Neural cell (in vitro differentiated cells): ENCODE data around the gene CCDC124.

Experiments used
- CTCF ChIP-seq: fragments of 450-650 bp; IDR thresholded peaks from 2 replicates; pipeline ENCODE4 v1.5.1; 2014; ENCODE audit warnings: antibody characterized with exemption, mild to moderate bottlenecking, moderate library complexity; ENCODE audit not compliant: poor library complexity, severe bottlenecking
- EP300 ChIP-seq: fragments of 450-650 bp; conservative IDR thresholded peaks from 2 replicates; pipeline ENCODE4 v1.6.1; 2014; ENCODE audit warnings: antibody characterized with exemption, mild to moderate bottlenecking, moderate library complexity; ENCODE audit not compliant: poor library complexity, severe bottlenecking
- EZH2 ChIP-seq: fragments of 200-600, 300-800 bp; shearing (Covaris generic), sonication (generic); IDR thresholded peaks from 2 replicates; pipeline ENCODE4 v1.6.1; 2014; ENCODE audit warnings: antibody characterized with exemption, low read length, borderline replicate concordance, mild to moderate bottlenecking; ENCODE audit not compliant: insufficient read depth, poor library complexity, severe bottlenecking
- MXI1 ChIP-seq: fragments of 450-650 bp; conservative IDR thresholded peaks from 2 replicates; pipeline ENCODE4 v1.6.1; 2014; ENCODE audit warnings: antibody characterized with exemption, mild to moderate bottlenecking; ENCODE audit not compliant: poor library complexity, severe bottlenecking
- POLR2AphosphoS5 ChIP-seq: IDR thresholded peaks from 2 replicates; pipeline ENCODE4 v1.6.1; 2012
- RAD21 ChIP-seq: fragments of 450-650 bp; conservative IDR thresholded peaks from 2 replicates; pipeline ENCODE4 v1.6.1; 2014; ENCODE audit warnings: antibody characterized with exemption, mild to moderate bottlenecking, moderate library complexity
- REST ChIP-seq: IDR thresholded peaks from 2 replicates; pipeline ENCODE4 v1.6.1; 2012; ENCODE audit warnings: borderline replicate concordance
- SMC3 ChIP-seq: fragments of 450-650 bp; conservative IDR thresholded peaks from 2 replicates; pipeline ENCODE4 v1.6.1; 2014; ENCODE audit warnings: antibody characterized with exemption, mild to moderate bottlenecking, moderate library complexity; ENCODE audit not compliant: poor library complexity

- TF ChIP-seq EZH2, result no peak
- TF ChIP-seq CTCF, result no peak
- no peak for TF ChIP-seq EP300
- no peak for TF ChIP-seq RAD21
- no peak for TF ChIP-seq POLR2AphosphoS5
- no peak for TF ChIP-seq REST
- TF ChIP-seq SMC3, result no peak
- TF ChIP-seq MXI1, result no peak
These were observed 32.7 kb downstream of the CCDC124 start for GRCh38 chr19:17965370-17966128.
